Measurements from ENCODE around the gene TFAM. TPM values are rescaled to one million over a fixed set of nuclear protein-coding genes. Genes with fewer than 3 reads are reported as not detected.

TFAM gene
- total RNA-seq, 4 donors from 2014 or later = 23.1 to 33.8 (median 32.2) TPM

DNA sequence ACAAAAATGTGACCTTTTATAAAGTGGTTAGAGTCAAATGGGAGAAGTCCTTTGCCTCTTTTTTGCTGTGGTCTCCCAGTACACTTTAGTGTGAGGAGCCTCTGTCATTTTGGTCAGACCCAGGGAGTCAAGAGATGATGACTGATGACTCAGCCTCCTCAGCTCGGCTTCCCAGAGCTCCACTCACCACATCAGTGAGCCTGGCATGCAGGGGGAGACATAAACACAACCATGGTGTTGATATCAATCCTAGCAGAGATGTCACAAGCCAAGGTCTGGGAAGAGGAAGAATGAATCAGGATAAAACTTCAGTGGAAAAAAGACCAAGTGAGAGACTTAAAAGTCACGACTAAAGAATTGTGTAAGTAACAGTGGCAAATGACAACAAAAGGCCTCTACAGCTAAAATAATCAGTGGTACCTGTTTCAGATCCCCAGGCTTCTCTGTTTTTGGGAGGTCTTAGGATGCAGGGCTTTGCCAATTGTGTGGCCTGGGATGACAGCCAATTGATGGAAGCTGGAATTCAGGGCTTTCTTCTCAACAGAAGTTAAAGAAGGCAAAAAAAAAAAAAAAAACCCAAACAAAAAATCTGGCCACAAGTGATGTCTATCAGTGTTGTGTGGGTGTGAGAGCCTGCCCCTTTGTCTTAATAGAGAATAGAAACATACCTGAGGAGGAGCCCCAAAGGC is 50.2 kb downstream of the TFAM start:
- WGBS, 2 donors = 39 to 40% methylated on average over 2 of the region's 2 CpGs

GRCh38 chr10:58436071-58436470 is 50.9 kb downstream of the TFAM start:
- Histone ChIP-seq H3K36me3 (no peaks in the 10 kb centered on the region), H3K27ac (no peak overlapping the region), H3K4me1 (peaks cover 0 to 4% of the 10 kb centered on the region in 2 donors), H3K9me3 (no peaks in the 10 kb centered on the region), H3K27me3 (no peaks in the 10 kb centered on the region), H3K4me3 (replicated peaks in 1 of 3) (no peak overlapping the region)
- intact Hi-C loops (cut with DNase I) = no loop called here
- 31 to 37% methylated on average over 4 of the region's 4 CpGs for WGBS, 2 donors
- TF ChIP-seq POLR2A (IDR thresholded peaks at IDR 0.05) = no peak
- no peak for TF ChIP-seq CTCF (IDR thresholded peaks at IDR 0.05)
- DNase-seq = no peak

More for the DNA sequence above, 50.2 kb downstream of the TFAM start:
- Histone ChIP-seq H3K4me1 (peaks cover 0 to 4% of the 10 kb centered on the region in 2 donors), H3K27me3 (no peaks in the 10 kb centered on the region), H3K36me3 (no peaks in the 10 kb centered on the region), H3K9me3 (no peaks in the 10 kb centered on the region), H3K27ac (no peak overlapping the region), H3K4me3 (replicated peaks in 1 of 3) (no peak overlapping the region)
- DNase-seq = peak in 1 of 2 donors; percentile 13
- TF ChIP-seq POLR2A (IDR thresholded peaks at IDR 0.05) (no peak), CTCF (IDR thresholded peaks at IDR 0.05) (no peak)
- intact Hi-C loops (cut with DNase I) = no loop called here

GRCh38 chr10:58438340-58438871 is 53.2 kb downstream of the TFAM start:
- intact Hi-C loops (cut with DNase I) = no loop called here
- Histone ChIP-seq H3K9me3 (no peaks in the 10 kb centered on the region), H3K27me3 (no peaks in the 10 kb centered on the region), H3K4me1 (peaks cover 0 to 4% of the 10 kb centered on the region in 2 donors), H3K4me3 (replicated peaks in 1 of 3) (no peak overlapping the region), H3K27ac (no peak overlapping the region), H3K36me3 (no peaks in the 10 kb centered on the region)
- DNase-seq = no peak
- TF ChIP-seq CTCF (IDR thresholded peaks at IDR 0.05) (no peak), POLR2A (IDR thresholded peaks at IDR 0.05) (no peak)
- WGBS, 2 donors = 30 to 33% methylated on average over 3 of the region's 3 CpGs

GRCh38 chr10:58438986-58439385 is 53.8 kb downstream of the TFAM start:
- DNase-seq = no peak
- 73 to 74% methylated on average over 1 of the region's 1 CpG for WGBS, 2 donors
- no peaks in the 10 kb centered on the region for H3K27me3 ChIP-seq
- no peak overlapping the region for H3K27ac ChIP-seq
- H3K36me3 ChIP-seq = no peaks in the 10 kb centered on the region
- intact Hi-C loops (cut with DNase I) = no loop called here
- H3K4me1 ChIP-seq = peaks cover 0 to 4% of the 10 kb centered on the region in 2 donors
- no peak overlapping the region for H3K4me3 ChIP-seq (replicated peaks in 1 of 3)
- no peaks in the 10 kb centered on the region for H3K9me3 ChIP-seq
- TF ChIP-seq POLR2A (IDR thresholded peaks at IDR 0.05) (no peak), CTCF (IDR thresholded peaks at IDR 0.05) (no peak)

DNA sequence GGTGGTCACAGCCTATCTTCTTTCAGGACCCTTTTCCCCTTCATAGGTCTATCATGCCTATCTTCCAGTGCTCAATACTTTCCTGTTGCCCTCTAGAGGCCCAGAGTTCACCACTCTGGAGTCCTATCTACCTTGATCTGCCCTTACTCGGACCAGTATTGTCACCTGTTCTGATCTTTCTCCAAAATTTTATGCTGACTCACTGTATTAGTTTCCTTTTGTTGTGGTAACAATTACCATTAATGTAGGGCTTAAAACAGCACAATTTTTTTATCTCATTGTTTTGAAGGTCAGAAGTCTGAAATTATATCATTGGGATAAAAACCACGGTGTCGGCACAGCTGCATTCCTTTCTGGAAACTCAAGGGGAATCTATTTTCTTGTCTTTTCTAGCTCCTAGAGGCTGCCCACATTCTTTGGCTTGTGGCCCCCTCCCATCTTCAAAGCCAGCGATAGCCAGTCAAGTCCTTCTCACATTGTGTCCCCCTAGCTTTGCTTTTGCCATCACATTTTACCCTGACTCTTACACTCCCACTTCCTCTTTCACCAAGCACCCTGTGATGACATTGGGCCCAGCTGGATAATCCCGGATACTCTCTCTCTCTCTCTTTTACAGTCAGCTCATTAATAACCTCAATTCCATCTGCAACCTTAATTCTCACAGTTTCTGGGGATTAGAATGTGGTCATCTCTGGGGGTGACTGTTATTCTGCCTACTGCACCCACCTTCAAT is 54.6 kb downstream of the TFAM start:
- H3K27ac ChIP-seq = no peak overlapping the region
- 91 to 96% methylated on average over 5 of the region's 5 CpGs for WGBS, 2 donors
- TF ChIP-seq POLR2A (IDR thresholded peaks at IDR 0.05) (no peak), CTCF (IDR thresholded peaks at IDR 0.05) (no peak)

More for the DNA sequence above, 54.6 kb downstream of the TFAM start:
- Histone ChIP-seq H3K9me3 (no peaks in the 10 kb centered on the region), H3K4me3 (replicated peaks in 1 of 3) (no peak overlapping the region), H3K36me3 (no peaks in the 10 kb centered on the region), H3K27me3 (no peaks in the 10 kb centered on the region), H3K4me1 (peaks cover 0 to 4% of the 10 kb centered on the region in 2 donors)
- DNase-seq = no peak
- intact Hi-C loops (cut with DNase I) = no loop called here
